NCI-H2227 (cell line): ENCODE measurements around the gene CDK15.
"Not testable (repeated sequence)": the region's sequence is repeated elsewhere in the genome, so short reads cannot be mapped to it uniquely, and the experiment has no call there.

ENCODE experiments used
- DNase-seq: peaks from one replicate; lab custom pipeline; 2025; ENCODE audit not compliant: unreplicated experiment; lab: John Stamatoyannopoulos, UW

The CDK15 gene

DNA sequence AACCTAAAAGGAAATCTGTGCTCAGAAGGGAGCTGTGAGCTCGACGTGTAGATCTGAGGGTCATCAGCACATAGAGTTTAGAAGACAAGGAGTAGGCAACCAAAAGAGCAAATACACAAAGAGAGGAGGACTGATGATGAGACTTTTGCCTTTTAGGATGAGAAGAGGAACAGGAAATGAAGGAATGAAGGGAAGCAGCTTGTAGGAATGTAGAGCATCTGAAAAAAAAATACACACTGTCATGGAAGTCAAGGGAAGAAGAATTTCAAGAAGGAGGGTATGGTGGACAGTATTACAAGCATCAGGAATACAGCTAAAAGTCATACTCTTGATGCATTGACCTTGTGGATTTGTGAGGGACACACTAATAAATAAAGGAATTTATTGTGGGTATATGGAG is 21.9 kb downstream of the CDK15 start:
- DNase-seq: no peak

- no peak for DNase-seq
These were observed 24.3 kb downstream of the CDK15 start for GRCh38 chr2:201830666-201831065.

DNA sequence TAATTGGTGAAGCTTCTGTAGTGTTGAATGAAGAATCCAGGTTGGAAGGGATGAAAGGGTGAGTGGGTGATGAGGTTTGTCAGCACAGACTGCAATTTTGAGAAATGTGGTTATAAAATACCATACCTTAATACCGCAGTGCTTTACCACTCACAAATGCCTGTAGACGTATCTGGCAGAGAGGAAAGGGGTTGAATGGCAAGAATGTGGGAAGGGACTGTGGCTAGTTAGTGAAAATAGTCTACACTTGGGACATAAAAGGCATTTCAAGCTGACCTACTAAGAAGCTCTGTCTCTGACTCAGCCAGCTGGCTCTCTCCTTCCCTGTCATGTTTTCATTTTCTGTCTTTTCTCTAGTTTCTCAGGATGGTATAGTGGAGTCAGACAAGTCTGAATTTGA is 25.1 kb downstream of the CDK15 start:
- no peak for DNase-seq

DNA sequence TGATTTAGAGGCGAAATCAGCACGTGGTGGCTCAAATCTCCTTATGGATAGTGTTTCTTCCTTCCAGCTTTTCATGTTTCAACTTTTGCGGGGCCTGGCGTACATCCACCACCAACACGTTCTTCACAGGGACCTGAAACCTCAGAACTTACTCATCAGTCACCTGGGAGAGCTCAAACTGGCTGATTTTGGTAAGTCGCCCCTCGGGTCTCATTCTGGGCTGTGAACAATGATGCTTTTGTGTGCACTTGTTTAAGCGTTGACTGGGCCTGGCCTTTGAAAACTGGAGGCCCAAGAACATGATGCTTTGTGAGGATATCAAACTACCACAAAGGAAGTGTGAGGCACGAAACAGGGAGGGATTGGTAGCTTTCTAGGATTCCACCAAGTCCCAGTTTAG is 27.4 kb downstream of the CDK15 start:
- DNase-seq: no peak

DNA sequence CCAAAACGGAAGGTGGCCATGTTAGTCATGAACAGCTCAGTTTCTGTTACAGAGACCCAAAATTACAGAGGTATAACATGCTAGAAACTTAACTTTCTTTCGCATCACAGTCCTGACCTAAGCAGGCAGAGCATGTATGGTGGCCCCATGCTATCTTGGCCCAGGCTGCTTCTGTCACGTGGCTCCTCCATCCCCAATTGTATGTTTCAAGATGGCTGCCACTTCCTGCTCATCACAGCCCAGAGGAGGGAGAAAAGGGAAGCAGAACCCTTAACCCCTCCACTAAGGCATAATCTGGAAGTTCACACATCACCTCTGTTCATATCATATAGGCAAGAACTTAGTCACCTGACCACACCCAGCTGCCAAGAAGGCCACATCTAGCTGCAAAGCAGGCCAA is 28.7 kb downstream of the CDK15 start:
- no peak for DNase-seq

GRCh38 chr2:201837391-201837790 is 31.1 kb downstream of the CDK15 start:
- DNase-seq: no peak

DNA sequence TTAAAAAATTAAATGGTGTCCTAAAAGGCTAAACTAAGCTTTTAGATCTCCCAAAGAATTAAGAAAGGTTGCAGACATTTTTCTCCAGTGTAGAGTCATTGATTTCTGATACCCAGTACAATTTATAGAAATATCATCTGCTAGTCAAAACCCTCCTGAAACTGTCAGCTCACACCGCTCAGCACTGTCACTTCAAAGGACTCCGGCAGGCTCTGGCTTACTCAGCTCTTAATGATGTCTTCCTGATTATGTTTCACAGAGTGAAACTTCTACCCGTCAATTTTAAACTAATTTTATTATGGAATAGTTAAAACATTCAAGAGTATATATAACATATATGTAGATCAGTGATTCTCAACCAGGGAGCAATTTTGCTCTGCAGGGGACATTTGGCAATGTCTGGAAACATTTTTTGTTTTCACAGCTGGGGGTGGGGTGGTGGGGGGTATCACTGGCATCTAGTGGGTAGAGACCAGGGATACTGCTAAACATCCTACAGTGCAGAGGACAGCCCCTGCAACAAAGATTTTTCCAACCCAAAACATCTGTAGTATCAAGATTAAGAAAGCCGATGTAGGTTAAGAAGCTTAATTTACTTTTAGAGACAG is 31.6 kb downstream of the CDK15 start:
- DNase-seq: no peak

- no peak for DNase-seq
These were observed 33.4 kb downstream of the CDK15 start for GRCh38 chr2:201839727-201840126.

DNA sequence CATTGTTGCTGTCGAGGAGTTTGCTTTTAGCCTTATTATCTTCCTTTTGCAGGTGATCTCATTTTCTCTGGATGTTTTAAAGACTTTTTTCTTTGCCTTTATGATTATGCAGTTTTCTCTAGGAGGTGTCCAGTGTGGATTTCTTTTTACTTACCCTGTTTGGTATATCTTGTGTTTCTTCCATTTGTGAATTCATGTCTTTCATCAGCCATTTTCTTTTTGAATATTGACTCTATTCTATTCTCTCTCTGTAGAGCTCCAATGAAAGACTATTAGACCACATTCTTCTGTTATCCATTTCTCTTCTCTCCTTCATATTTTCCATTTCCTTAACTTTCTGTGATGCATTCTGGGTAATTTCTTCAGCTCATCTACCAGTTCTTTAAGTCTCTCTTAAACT is 34.4 kb downstream of the CDK15 start:
- no peak for DNase-seq

GRCh38 chr2:201842131-201842860 is 36.0 kb downstream of the CDK15 start:
- no peak for DNase-seq

DNA sequence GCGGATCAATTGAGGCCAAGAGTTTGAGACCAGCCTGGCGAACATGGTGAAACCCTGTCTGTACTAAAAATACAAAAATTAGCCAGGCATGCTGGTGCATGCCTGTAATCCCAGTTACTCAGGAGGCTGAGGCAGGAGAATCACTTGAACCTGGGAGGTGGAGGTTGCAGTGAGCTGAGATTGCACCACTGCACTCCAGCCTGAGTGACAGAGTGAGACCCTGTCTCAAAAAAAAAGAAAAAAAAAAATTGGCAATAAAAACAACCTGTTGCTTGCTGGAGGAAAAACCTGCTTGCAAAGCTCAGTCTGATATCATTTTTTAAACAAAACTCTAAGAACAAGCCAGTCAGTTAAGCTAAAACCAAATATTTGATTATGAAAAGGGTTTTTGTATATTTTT is 38.6 kb downstream of the CDK15 start:
- DNase-seq: not testable (repeated sequence)

DNA sequence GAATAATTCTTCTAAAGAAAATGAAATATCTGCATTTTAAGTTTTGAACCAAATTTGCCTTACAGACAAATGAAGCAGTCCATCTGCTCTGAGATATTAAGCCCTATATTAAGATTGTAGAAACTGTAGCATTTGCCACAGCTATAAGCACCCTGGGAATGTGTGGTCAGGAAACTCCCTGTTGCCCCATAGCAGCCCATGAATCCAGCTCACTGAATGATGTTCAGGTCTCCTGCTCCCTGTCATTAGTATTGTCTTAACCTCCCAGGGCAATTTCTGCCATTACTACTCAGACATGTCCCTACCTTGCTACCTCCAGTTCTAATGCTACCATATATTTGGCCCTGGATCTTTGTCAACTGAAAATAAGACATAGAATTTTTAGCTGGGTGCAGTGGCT is 41.1 kb downstream of the CDK15 start:
- DNase-seq: no peak

GRCh38 chr2:201852462-201852861 is 46.1 kb downstream of the CDK15 start:
- no peak for DNase-seq

DNA sequence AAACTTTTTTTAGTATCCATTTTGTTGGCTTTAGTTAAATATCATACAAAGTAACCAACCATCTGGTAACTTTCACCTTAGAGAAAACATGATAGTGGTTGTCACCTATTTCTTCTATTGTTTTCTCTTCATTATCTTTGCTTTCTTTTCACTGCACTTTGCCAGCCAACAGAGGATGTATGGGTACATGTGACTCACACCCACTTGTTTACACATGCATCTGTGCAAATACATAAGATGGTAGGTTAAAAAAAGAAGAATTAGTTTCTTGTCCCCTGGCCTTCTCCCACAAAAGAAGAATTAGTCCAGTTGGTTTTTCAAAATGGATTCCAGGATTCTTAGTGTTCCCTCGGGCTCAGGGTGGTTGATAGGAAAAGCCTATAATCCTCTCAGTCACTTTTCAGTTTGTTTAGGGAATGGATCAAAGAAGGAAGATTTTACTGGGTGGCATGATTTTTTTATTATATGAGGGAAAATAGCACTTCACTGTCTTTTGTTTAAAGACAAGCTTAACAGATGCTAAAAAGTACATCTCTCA is 46.6 kb downstream of the CDK15 start:
- no peak for DNase-seq

DNA sequence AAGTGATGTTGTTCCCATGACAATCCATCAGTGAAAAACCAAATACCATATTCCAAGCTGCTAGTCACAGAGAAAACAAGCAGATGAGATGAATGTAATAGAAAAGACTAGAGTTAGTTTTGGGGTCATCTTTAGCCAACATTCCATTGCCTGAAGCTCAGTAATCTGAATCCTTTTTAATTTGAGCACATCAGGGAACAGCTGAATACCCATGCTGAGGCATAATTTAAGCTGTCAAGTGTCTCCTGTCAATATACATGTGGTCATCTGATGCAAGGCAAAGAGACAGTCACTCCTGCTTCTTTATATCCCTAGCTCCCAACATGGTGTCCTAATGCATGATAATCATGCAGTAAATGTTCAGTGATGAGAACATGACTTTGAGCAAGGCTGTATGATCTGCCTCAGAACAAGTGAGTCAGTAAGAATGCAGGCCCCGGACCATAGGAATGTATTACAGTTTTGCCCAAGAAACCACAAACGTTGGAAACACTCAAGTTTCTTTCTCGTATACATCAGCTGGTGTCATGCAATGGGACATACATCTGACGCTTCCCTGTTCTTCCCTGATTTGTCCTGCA is 48.0 kb downstream of the CDK15 start:
- DNase-seq: no peak

- no peak for DNase-seq
These were observed 48.5 kb downstream of the CDK15 start for GRCh38 chr2:201854841-201855240.

DNA sequence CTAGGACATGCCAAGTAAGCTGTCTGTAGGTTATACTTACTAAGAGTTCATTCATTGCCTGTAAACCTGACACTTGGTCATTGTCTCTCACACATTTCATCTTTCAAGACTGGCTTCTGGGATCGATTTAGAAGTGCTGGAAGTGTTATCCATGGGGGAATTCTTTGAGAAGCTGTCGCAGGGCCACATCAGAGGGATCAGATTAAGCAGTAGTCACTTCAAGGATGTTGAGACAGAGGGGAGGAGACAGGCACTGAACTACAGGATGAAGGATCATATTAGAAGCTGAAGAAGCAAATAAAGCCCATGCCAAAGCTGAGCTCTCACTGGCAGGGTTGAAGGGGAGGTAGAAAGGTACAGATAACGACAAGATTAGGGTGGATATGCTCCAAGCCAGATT is 49.0 kb downstream of the CDK15 start:
- no peak for DNase-seq

DNA sequence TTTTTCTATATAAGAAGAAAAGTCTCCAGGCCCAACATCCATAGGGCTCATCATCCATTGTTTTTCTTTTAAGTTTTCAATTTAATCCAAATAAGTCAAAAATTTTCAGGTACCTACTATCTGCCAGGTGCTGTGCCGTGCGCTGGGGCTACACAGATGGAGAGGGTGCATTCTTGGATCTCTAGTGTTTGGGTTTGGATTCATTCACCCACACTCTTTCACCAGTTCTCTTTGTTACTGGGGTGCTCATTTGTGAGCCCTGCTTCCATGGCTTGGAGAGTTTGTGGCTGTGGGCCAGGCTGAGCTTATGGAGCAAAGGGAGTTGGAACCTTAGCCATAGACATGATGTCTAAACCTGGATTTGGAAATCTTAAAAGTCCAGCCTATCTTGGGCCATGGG is 51.0 kb downstream of the CDK15 start:
- no peak for DNase-seq

- DNase-seq: peak; percentile 32
These were observed 52.2 kb downstream of the CDK15 start for GRCh38 chr2:201858281-201859184.

- no peak for DNase-seq
These were observed 53.6 kb downstream of the CDK15 start for GRCh38 chr2:201859949-201860348.

DNA sequence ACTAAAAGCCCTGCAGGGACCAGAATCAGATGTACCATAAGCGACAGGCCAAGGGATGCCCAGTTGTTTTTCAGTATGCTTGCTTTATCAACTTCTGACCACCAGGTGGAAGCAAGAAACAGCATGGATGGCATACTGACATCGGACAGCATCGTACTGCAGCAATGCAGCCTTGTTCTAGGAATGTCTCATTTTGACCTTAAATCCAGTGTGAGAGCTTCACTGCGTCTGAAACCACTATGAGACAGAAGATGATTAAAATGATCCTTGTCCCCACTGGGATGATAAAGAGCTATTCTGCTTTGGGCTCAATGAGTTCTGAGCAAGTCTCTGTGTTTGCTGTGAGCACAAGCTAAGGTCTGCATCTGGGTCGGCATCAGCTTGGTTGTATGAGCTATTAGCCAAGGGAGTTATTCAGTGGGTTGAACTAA is 54.3 kb downstream of the CDK15 start:
- DNase-seq: peak; percentile 84
